CD14-positive monocyte (primary cell): ENCODE measurements around the gene KIF17. TPM values are rescaled to one million over a fixed set of nuclear protein-coding genes. Genes with fewer than 3 reads are reported as not detected.

Source experiments
- DNase-seq, 3 donors: peaks; one replicate each; pipeline ENCODE4 v3.0.0-alpha.2; 2011 to 2022
- H2AFZ ChIP-seq: 2 replicates; pipeline ENCODE4 v1.6.0; 2012; ENCODE audit warnings: mild to moderate bottlenecking, low read depth, low read length, inconsistent platforms; ENCODE audit not compliant: insufficient read depth, poor library complexity, severe bottlenecking
- H3K27ac ChIP-seq, 2 donors: 1 replicate in 1 of 2; 2 replicates in 1 of 2; pipeline ENCODE4 v1.5.1; 2012 to 2013; ENCODE audit warnings: low read length in 2 of 2, control low read depth in 1 of 2, inconsistent platforms in 1 of 2, low read depth in 1 of 2, mild to moderate bottlenecking in 1 of 2
- H3K27me3 ChIP-seq, 2 donors: one replicate each; pipeline versions ENCODE4 v1.6.0 to v1.6.1; 2011 to 2013; ENCODE audit warnings: low read length in 2 of 2; ENCODE audit not compliant: control insufficient read depth in 2 of 2, insufficient read depth in 2 of 2
- H3K36me3 ChIP-seq, 2 donors: replicated peaks in 1 of 2; 1 replicate in 1 of 2; 2 replicates in 1 of 2; pipeline versions ENCODE4 v1.5.1 to v1.6.1; 2012 to 2013; ENCODE audit warnings: low read length in 2 of 2, control low read depth in 1 of 2, inconsistent platforms in 1 of 2, mild to moderate bottlenecking in 1 of 2; ENCODE audit not compliant: insufficient read depth in 2 of 2, control insufficient read depth in 1 of 2
- H3K4me1 ChIP-seq, 2 donors: 1 replicate in 1 of 2; 2 replicates in 1 of 2; pipeline versions ENCODE4 v1.5.1 to v1.6.1; 2012 to 2013; ENCODE audit warnings: low read length in 2 of 2, control low read depth in 1 of 2, inconsistent platforms in 1 of 2, mild to moderate bottlenecking in 1 of 2, moderate library complexity in 1 of 2; ENCODE audit not compliant: insufficient read depth in 2 of 2, control insufficient read depth in 1 of 2
- H3K4me2 ChIP-seq: replicated peaks from 2 replicates; pipeline ENCODE3; 2012; ENCODE audit warnings: low read length, moderate library complexity, mild to moderate bottlenecking; ENCODE audit not compliant: poor library complexity, severe bottlenecking; ENCODE audit errors: extremely low read depth
- H3K4me3 ChIP-seq, 3 experiments: fragments of 200-600 bp in 1 of 3; sonication (generic) in 1 of 3; replicated peaks in 1 of 3; 1 replicate in 2 of 3; 2 replicates in 1 of 3; pipeline ENCODE4 v1.5.1; 2011 to 2013; ENCODE audit warnings: low read length in 3 of 3, mild to moderate bottlenecking in 3 of 3, control low read depth in 2 of 3, low read depth in 2 of 3, inconsistent platforms in 1 of 3, moderate library complexity in 1 of 3
- H3K79me2 ChIP-seq: 2 replicates; pipeline ENCODE4 v1.6.0; 2012; ENCODE audit warnings: mild to moderate bottlenecking, control low read depth, inconsistent platforms, low read length, moderate library complexity; ENCODE audit not compliant: insufficient read depth
- H3K9ac ChIP-seq: 2 replicates; pipeline ENCODE4 v1.6.0; 2017; ENCODE audit warnings: low read length, mild to moderate bottlenecking; ENCODE audit not compliant: insufficient read depth, poor library complexity, severe bottlenecking
- H3K9me3 ChIP-seq, 2 donors: replicated peaks in 1 of 2; 1 replicate in 1 of 2; 2 replicates in 1 of 2; pipeline versions ENCODE4 v1.5.1 to v1.6.1; 2012 to 2013; ENCODE audit warnings: low read length in 2 of 2, control low read depth in 1 of 2; ENCODE audit not compliant: control insufficient read depth in 1 of 2, insufficient read depth in 1 of 2
- H4K20me1 ChIP-seq: 2 replicates; pipeline ENCODE4 v1.6.0; 2012; ENCODE audit warnings: mild to moderate bottlenecking, low read length, control low read depth, moderate library complexity; ENCODE audit not compliant: insufficient read depth
- H3K27ac Mint-ChIP-seq, 7 donors: one replicate each; pipeline ENCODE4 v1.8.0; 2020; ENCODE audit warnings: mild to moderate bottlenecking in 7 of 7, mixed read lengths in 7 of 7, moderate library complexity in 6 of 7, inconsistent platforms in 2 of 7
- H3K27me3 Mint-ChIP-seq, 3 donors: one replicate each; pipeline ENCODE4 v1.8.0; 2021 to 2022; ENCODE audit warnings: low read depth in 3 of 3, mild to moderate bottlenecking in 3 of 3, mixed read lengths in 3 of 3, moderate library complexity in 3 of 3, inconsistent platforms in 1 of 3
- H3K36me3 Mint-ChIP-seq, 2 donors: one replicate each; pipeline ENCODE4 v1.8.0; 2020; ENCODE audit warnings: mixed read lengths in 2 of 2, inconsistent platforms in 1 of 2, mild to moderate bottlenecking in 1 of 2
- H3K4me1 Mint-ChIP-seq: one replicate; pipeline ENCODE4 v1.8.0; 2020; ENCODE audit warnings: mild to moderate bottlenecking, mixed read lengths
- H3K4me3 Mint-ChIP-seq, 2 donors: one replicate each; pipeline ENCODE4 v1.8.0; 2020; ENCODE audit warnings: mild to moderate bottlenecking in 2 of 2, mixed read lengths in 2 of 2, moderate library complexity in 1 of 2
- H3K9me3 Mint-ChIP-seq, 7 donors: one replicate each; pipeline ENCODE4 v1.8.0; 2020 to 2022; ENCODE audit warnings: mixed read lengths in 7 of 7, mild to moderate bottlenecking in 6 of 7, moderate library complexity in 6 of 7, inconsistent platforms in 2 of 7
- CTCF ChIP-seq: fragments of 200-600 bp; IDR thresholded peaks from one replicate; pipeline ENCODE4 v1.8.0; 2022; ENCODE audit warnings: antibody characterized with exemption, mild to moderate bottlenecking
- WGBS: methylation state at CpG from one replicate; pipeline ENCODE4 v1.1.5; 2013; ENCODE audit warnings: missing lambda C conversion rate; ENCODE audit not compliant: insufficient coverage; 5-methylcytosine and 5-hydroxymethylcytosine counted together
- intact Hi-C, 2 donors: fragments of 100-400 bp; cut with micrococcal nuclease; formaldehyde crosslinking; loops; one replicate each; pipeline versions ENCODE4 v1.15.0 to v1.15.1; 2023
- polyA plus RNA-seq, 3 donors: library from polyadenylated mRNA; depleted of rRNA in 1 of 3; unstranded in 2 of 3; stranded (reverse) in 1 of 3; fragments of 300-500 nt in 2 of 3; fragments of >200 nt in 1 of 3; fragmentation: Illumina TruSeq in 2 of 3; gene quantifications; 1 replicate in 2 of 3; 2 replicates in 1 of 3; pipeline ENCODE4 v1.2.3, GENCODE V29; 2012 to 2021

The KIF17 gene
- polyA plus RNA-seq, 3 donors = 0.16 TPM; not detected in 2

- no peaks in the 10 kb centered on the region for H3K27me3 ChIP-seq
- Mint-ChIP-seq H3K36me3 (no peaks in the 10 kb centered on the region), H3K4me3 (no peak overlapping the region), H3K9me3 (peaks cover 0 to 2% (median 0%) of the 10 kb centered on the region in 7 donors), H3K4me1 (peaks cover 7% of the 10 kb centered on the region), H3K27me3 (peaks cover 5 to 7% (median 6%) of the 10 kb centered on the region in 3 donors), H3K27ac (no peak overlapping the region)
- no peak overlapping the region for H3K9ac ChIP-seq
- intact Hi-C loops = no loop called here
- no peak overlapping the region for H2AFZ ChIP-seq
- no peak for TF ChIP-seq CTCF
- no peak overlapping the region for H3K4me2 ChIP-seq
- DNase-seq = no peak
- no peaks in the 10 kb centered on the region for H3K9me3 ChIP-seq
- no peak overlapping the region for H3K4me3 ChIP-seq
- H3K27ac ChIP-seq = no peak overlapping the region
- whole genome bisulfite sequencing = 100% methylated on average over 1 of the region's 3 CpGs
- H3K36me3 ChIP-seq = no peaks in the 10 kb centered on the region
- H4K20me1 ChIP-seq = no peaks in the 10 kb centered on the region
- H3K4me1 ChIP-seq = peaks cover 7 to 8% of the 10 kb centered on the region in 2 donors
- no peaks in the 10 kb centered on the region for H3K79me2 ChIP-seq
Observed at GRCh38 chr1:20709868-20710267, 7.9 kb downstream of the KIF17 start.

- no peaks in the 10 kb centered on the region for H3K36me3 ChIP-seq
- WGBS = 100% methylated on average over 3 of the region's 5 CpGs
- Mint-ChIP-seq H3K4me3 (no peak overlapping the region), H3K36me3 (no peaks in the 10 kb centered on the region), H3K9me3 (peaks cover 0 to 2% (median 0%) of the 10 kb centered on the region in 7 donors), H3K27ac (no peak overlapping the region), H3K27me3 (peaks cover 5 to 7% (median 6%) of the 10 kb centered on the region in 3 donors), H3K4me1 (peaks cover 6% of the 10 kb centered on the region)
- no peaks in the 10 kb centered on the region for H3K9me3 ChIP-seq
- no peak overlapping the region for H3K27ac ChIP-seq
- intact Hi-C loops = no loop called here
- no peak overlapping the region for H2AFZ ChIP-seq
- H3K9ac ChIP-seq = no peak overlapping the region
- H3K4me3 ChIP-seq = no peak overlapping the region
- H3K4me1 ChIP-seq = peaks cover 6% of the 10 kb centered on the region in 2 donors
- no peaks in the 10 kb centered on the region for H3K79me2 ChIP-seq
- no peaks in the 10 kb centered on the region for H4K20me1 ChIP-seq
- no peak for TF ChIP-seq CTCF
- no peak for DNase-seq
- no peaks in the 10 kb centered on the region for H3K27me3 ChIP-seq
- H3K4me2 ChIP-seq = no peak overlapping the region
Observed at GRCh38 chr1:20708891-20709290, 8.9 kb downstream of the KIF17 start.
